ENCODE measurements around the gene TNNT3.

Gene TNNT3

GRCh38 chr11:1915795-1916131 is 3.7 kb upstream of the TNNT3 start:
- no peak overlapping the region for H3K4me3 ChIP-seq (ENCODE audit: low read depth, low read length)
- DNase-seq (ENCODE audit: low read depth) = no peak
- TF ChIP-seq CTCF (IDR thresholded peaks at IDR 0.05; ENCODE audit: low read depth, low read length, missing control alignments) = no peak
- in situ Hi-C loops (cut with HindIII; ENCODE audit: low sequenced_read_pairs) = no loop called here

GRCh38 chr11:1916132-1916985 is 3.1 kb upstream of the TNNT3 start:
- no peak for DNase-seq (ENCODE audit: low read depth)
- H3K4me3 ChIP-seq (ENCODE audit: low read depth, low read length) = no peak overlapping the region
- in situ Hi-C loops (cut with HindIII; ENCODE audit: low sequenced_read_pairs) = no loop called here
- no peak for TF ChIP-seq CTCF (IDR thresholded peaks at IDR 0.05; ENCODE audit: low read depth, low read length, missing control alignments)

GRCh38 chr11:1916986-1917522 is 2.4 kb upstream of the TNNT3 start:
- in situ Hi-C loops (cut with HindIII; ENCODE audit: low sequenced_read_pairs) = no loop called here
- DNase-seq (ENCODE audit: low read depth) = no peak
- H3K4me3 ChIP-seq (ENCODE audit: low read depth, low read length) = no peak overlapping the region
- no peak for TF ChIP-seq CTCF (IDR thresholded peaks at IDR 0.05; ENCODE audit: low read depth, low read length, missing control alignments)

GRCh38 chr11:1917523-1918435 is 1.7 kb upstream of the TNNT3 start:
- no peak overlapping the region for H3K4me3 ChIP-seq (ENCODE audit: low read depth, low read length)
- DNase-seq (ENCODE audit: low read depth) = no peak
- in situ Hi-C loops (cut with HindIII; ENCODE audit: low sequenced_read_pairs) = no loop called here
- peak; percentile 44 for TF ChIP-seq CTCF (IDR thresholded peaks at IDR 0.05; ENCODE audit: low read depth, low read length, missing control alignments)

GRCh38 chr11:1918436-1919315 is 827 bp upstream of the TNNT3 start:
- TF ChIP-seq CTCF (IDR thresholded peaks at IDR 0.05; ENCODE audit: low read depth, low read length, missing control alignments) = peak; percentile 2
- H3K4me3 ChIP-seq (ENCODE audit: low read depth, low read length) = no peak overlapping the region
- no peak for DNase-seq (ENCODE audit: low read depth)
- in situ Hi-C loops (cut with HindIII; ENCODE audit: low sequenced_read_pairs) = no loop called here
